ENCODE measurements around the gene DLK1.

Gene DLK1

DNA sequence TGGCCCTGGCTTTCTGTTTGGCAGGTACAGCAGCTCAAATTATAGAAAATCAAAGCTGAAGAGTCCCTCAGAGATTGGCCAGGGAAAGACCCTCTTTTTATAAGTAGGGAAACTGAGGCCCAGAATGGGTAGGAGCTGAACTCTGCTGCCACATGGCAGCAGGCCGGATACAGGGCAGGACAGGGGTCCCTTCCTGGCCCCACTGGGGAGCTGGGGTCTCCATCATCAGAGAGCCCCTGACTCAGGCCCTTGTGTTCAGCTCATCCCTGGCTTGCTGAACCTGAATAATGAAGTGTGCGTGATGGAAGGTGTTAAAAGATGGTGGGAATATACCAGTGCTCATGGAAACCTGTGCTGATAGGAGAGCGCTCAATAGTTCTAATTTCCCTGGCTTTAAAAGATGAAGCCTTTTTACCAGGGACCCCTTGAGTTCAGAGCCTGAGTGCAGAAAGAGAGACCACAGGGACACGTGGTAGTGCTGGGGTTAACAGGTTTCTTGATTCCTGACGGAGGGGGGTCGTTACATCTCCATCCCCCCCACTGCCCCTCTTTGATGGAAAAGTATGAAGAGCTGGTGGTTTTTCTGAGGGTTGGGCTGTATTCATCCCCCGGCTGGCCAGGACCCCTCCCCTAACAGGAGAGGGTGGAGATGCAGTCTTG is 4.4 kb downstream of the DLK1 start:
- no peak overlapping the region for H3K27ac ChIP-seq
- DNase-seq (ENCODE audit: low read depth, low spot score), result no peak

DNA sequence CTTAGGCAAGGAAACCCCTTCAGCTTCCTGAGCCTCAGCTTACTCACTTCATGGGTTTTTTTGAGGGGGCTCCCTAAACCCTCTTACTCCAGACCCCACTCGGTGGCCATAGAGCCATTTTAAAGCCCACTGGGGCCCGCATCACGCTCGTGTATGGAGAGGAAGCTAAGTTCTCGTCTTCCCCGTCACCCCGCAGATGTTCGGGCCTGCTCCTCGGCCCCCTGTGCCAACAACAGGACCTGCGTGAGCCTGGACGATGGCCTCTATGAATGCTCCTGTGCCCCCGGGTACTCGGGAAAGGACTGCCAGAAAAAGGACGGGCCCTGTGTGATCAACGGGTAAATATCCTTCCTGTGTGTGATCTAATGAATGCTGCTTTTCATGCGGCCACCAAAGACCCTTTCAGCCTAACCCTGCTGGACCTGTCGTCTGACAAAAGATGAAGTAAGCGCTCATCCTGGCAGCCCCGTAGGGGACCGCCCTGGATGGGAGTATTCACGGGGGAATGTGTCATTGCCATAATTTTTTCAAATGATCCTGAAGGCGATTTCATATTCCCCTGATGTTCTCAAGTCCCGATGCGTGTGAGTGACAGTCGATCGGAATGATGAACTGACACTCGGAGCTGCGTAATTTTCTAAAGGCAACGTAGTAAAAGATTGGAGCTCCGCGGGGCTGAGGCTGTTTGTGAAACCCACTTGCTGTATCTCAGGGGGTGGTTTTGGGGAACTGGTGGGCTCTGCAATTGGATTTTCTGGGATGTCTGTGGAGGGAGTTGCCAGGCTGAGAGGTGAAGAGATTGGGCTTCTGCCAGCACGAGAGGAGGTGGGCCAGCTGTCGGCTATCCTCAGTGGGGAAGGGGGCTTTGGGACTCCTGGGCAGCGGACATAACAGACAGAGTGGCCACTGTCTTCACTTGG is 5.4 kb downstream of the DLK1 start:
- no peak overlapping the region for H3K27ac ChIP-seq
- no peak for DNase-seq (ENCODE audit: low read depth, low spot score)

DNA sequence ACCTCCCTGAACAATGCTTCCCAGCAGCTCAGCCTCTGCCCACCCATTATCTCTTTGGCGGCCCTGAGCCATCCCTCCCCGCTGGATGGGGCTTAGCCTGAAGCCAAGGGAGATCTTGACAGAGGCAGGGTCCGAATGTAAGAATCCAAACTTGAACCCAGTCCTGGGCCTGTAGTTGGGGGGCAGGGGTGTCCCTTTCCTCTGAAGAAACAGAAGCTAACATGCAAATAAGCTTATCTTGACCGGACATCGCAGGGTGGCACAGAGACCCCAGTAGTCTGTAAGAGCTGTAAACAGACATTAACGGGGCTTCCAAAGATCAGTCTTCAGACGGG is 6.0 kb downstream of the DLK1 start:
- H3K27ac ChIP-seq, result no peak overlapping the region
- no peak for DNase-seq (ENCODE audit: low read depth, low spot score)

DNA sequence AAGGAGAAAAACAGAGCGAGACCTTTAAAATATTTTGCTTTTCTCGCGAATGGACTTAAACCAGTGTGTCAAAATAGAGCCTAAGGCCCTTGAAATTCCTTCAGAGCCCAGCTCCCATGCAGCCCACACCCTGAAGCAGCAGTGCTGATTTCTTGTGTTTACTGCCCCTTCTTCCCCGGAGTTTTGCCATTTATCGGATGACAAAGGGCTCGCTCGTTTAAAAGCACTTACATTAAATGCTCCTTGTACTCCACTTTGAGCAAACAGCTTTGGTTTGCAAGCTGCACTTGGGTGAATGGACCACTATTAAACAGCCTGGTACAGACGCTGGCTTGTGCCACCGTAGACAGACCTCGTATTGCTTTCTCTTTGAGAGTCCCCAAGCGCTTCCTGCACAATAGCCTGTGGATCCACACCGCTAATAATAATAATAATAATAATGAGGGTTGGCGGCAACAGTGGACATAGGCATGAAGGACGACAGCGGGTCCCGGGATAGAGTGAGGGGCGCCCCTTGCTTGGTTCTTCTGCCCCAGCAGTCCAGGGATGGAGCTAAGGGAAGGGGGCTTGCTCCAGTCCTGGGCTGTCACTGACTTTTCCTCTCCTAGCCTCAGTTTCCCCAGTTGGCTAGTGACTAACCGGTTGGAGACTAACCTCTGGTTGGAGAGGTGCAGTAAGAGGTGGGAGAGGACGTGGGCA is 6.6 kb downstream of the DLK1 start:
- no peak overlapping the region for H3K27ac ChIP-seq
- no peak for DNase-seq (ENCODE audit: low read depth, low spot score)

DNA sequence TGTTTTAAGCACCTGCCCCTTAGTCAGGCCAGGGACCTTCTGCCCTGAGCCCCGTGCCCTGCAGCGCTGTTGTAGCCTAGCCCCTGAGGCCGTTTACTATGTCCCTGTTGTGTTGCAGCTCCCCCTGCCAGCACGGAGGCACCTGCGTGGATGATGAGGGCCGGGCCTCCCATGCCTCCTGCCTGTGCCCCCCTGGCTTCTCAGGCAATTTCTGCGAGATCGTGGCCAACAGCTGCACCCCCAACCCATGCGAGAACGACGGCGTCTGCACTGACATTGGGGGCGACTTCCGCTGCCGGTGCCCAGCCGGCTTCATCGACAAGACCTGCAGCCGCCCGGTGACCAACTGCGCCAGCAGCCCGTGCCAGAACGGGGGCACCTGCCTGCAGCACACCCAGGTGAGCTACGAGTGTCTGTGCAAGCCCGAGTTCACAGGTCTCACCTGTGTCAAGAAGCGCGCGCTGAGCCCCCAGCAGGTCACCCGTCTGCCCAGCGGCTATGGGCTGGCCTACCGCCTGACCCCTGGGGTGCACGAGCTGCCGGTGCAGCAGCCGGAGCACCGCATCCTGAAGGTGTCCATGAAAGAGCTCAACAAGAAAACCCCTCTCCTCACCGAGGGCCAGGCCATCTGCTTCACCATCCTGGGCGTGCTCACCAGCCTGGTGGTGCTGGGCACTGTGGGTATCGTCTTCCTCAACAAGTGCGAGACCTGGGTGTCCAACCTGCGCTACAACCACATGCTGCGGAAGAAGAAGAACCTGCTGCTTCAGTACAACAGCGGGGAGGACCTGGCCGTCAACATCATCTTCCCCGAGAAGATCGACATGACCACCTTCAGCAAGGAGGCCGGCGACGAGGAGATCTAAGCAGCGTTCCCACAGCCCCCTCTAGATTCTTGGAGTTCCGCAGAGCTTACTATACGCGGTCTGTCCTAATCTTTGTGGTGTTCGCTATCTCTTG is 7.6 kb downstream of the DLK1 start:
- H3K27ac ChIP-seq, result no peak overlapping the region
- no peak for DNase-seq (ENCODE audit: low read depth, low spot score)

DNA sequence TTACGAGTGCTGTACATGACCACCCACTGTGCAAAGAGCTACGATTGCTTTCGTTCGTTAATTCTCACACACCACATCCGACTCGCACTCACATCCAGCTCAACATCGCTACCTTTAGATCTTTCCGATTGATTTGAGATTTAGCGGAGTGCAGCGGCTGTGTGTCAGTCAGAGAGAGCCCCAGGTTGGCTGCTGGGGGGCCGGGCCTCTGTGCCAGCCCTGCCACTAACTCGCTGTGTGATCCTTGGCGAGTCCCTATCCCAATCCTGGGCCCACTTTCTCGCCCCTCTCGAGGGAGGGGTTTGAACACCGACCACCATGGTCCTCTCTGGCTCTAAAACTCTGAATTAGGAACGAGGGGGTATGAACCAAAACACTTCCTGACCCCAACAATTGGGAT is 8.6 kb downstream of the DLK1 start:
- no peak overlapping the region for H3K27ac ChIP-seq
- DNase-seq (ENCODE audit: low read depth, low spot score), result no peak

DNA sequence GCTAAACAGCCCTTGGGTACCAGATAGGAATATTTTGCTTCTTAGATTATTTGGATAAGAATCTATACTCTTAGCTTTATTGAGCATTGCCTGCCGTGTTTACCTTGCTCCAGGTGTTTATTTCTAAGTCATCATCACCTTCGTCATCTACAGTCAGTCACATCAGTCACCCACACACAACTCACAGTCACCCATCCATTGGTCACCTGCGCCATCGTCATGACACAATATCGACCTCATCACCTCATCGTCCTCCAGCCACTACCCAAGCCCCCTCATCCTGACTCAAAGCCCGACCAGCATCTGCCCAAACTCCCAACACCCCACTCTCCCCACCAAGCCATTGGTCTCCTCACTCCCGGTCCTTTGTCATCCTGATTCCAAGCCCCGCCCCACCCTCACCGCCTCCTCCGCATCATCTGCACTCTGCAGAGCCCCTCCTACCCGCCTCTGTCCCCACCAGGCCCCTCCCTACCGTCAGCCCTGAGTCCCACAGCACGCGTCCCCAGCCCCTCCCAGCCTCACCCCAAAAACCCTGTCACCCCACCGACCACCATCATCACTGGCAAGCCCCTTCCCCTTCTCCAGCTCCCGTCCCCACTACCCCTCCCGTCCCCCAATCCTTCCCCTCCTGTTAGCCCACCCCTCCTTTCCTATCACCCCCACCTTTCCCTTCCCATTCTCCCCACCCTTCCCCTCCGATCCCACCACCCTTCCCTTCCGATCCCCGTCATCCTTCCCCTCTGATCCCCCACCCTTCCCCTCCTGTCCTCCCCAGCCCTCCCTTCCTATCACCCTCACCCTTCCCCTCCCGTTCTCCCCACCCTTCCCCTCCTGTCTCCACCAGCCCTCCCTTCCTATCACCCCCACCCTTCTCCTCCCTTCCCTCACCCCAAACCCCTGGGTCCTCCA is 9.8 kb downstream of the DLK1 start:
- DNase-seq (ENCODE audit: low read depth, low spot score), result no peak
- no peak overlapping the region for H3K27ac ChIP-seq

DNA sequence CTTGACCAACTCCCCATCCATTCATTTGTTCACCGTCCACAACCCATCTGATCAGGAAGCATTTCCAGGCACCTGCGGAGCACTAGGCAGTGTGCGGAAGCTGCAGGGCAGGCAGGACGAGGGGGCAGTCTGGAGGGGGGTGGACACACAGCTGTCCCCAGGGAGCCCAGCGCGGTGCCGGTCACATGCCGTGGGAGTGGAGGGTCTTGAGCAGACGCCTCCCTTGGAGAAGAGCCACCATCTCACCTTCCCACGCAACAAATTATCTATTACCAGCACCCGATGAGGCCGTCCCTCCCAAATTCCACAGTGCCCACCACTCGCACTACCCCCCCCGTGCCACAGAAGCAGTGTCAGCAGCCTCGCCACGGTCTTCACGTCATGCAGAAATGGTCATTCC is 10.8 kb downstream of the DLK1 start:
- no peak overlapping the region for H3K27ac ChIP-seq
- no peak for DNase-seq (ENCODE audit: low read depth, low spot score)

DNA sequence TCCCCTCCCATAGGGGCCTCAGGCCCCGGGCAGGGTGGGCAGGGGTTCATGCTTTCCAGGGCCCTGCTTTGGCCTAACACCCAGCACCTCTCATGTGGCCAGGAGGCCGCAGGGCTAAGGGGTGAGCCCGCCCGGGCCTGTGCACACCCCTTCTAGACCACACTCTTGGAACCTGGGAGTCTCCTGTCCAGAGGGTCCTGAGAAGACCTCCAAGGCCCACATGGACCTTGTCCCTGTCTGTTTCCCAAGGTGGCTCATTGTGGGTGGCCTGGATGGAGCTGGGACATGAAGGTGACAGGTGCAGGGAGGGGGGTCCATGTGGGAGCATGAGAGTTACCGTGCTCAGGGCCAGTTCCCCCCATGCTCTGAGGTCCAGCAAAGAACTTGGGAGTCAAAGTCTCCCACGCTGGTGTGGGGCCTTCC is 11.6 kb downstream of the DLK1 start:
- no peak overlapping the region for H3K27ac ChIP-seq
- no peak for DNase-seq (ENCODE audit: low read depth, low spot score)

DNA sequence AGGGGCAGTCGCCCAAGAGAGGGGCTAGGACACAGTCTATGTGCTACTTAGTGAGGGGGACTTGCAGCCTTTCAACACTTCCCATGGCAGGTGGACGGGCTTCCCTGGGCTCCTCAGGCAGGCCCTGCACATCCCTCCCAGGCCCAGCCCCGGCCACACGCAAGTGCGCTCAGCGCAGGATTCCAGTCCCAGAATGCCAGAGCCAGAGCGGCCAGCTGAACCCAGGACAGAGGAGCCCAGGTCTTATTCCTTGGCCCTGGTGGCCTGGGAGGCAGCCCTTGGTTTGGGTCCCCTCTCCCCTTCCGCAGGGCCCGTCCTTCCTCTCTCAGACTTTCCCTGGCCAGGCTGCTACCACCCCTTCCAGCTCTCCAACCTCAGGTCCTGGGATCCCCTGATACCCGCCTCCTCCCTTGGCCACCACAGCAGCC is 12.0 kb downstream of the DLK1 start:
- H3K27ac ChIP-seq, result no peak overlapping the region
- DNase-seq (ENCODE audit: low read depth, low spot score), result no peak

DNA sequence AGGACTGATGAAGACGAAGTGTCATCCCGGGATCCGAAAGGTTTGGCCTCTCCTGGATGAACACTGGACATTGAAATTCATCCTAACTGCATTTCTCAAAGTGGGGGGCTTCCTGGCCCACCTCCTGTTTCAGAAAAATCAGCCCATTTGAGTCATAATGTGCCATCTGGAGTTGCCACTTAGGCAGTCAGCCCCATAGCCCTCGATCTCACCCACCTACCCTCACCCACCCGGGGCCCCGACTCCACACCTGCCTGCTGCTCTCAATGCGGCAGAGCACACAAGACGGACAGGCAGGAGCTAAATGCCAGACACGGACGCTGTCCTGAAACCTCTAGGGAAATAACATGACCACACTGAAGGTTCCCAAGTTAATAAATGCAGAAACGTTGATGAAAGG is 12.6 kb downstream of the DLK1 start:
- no peak for DNase-seq (ENCODE audit: low read depth, low spot score)
- H3K27ac ChIP-seq, result no peak overlapping the region

DNA sequence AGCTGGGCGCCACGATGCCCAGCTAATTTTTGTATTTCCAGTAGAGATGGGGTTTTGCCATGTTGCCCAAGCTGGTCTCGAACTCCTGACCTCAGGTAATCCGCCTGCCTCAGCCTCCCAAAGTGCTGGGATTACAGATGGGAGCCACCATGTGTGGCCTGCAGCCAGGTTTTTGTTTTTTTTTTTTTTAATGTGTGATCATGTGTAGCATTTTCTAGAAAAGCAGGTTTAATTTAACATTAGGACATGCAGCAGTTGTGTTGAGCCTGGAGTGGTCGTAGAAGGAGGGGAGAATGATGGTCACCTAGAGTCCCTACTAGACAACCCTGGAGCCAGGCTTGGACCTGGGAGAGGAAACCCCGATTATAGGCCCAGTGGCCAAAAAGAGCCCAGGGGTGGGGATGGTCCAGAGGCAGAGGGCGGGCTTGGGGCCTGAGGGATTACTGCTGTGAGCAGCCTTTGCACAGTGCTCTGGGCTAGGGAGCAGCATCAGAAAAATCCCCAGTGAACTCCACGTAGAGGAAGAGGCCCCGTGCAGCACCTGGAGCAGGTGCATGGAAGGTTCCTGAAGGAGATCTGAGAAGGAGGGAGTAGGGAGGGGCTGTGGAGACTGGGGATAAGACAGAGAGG is 13.6 kb downstream of the DLK1 start:
- no peak for DNase-seq (ENCODE audit: low read depth, low spot score)
- H3K27ac ChIP-seq, result no peak overlapping the region

DNA sequence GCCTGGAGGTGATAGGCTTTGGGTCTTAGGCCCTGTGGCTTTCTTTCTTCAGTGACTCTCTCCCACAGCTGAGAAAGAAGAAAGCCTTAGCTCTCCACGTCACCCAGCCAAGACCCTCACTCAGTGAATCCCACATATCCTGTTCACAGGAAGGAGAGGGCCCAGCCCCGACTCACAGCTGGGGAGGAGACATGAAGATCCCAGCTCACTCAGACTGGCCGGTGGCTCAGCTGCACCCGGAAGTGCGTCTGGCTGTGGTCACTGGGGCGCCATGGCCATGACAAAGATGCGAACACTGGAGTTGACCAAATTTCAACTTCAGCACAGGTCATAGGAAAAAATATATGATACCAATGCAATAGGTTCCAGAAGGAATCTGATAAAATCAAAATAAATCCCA is 14.2 kb downstream of the DLK1 start:
- DNase-seq (ENCODE audit: low read depth, low spot score), result no peak
- H3K27ac ChIP-seq, result no peak overlapping the region

DNA sequence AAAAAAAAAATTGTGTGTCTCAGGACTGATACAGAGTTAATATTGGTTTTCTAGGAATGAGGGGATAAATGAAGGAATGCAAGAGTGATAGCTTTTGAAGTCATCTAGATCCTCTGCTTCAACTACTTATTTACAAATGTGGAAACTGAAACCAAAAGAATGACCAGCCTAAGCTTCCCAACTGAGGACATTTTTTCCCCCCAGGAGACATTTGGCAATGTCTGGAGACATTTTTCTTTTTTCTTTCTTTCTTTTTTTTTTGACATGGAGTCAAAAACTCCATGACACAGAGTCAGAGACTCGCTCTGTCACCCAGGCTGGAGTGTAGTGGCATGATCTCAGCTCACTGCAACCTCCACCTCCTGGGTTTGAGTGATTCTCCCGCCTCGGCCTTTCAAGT is 15.3 kb downstream of the DLK1 start:
- H3K27ac ChIP-seq, result no peak overlapping the region
- DNase-seq (ENCODE audit: low read depth, low spot score), result no peak

DNA sequence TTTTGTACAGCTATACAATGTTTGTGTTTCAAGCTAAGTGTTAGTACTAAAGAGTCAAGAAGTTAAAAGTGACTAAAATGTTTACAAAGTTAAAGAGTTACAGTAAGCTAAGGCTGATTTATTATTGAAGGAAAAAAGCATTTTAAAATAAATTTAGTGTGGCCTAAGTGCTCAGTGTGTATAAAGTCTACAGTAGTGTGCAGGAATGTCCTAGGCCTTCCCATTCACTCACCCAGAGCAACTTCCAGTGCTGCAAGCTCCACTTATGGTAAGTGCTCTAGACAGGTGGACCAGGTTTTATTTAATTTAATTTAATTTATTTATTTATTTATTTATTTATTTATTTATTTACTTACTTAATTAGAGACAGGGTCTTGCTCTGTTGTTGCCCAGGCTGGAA is 19.6 kb downstream of the DLK1 start:
- DNase-seq (ENCODE audit: low read depth, low spot score), result no peak
- H3K27ac ChIP-seq, result peak overlapping the region; percentile 79

DNA sequence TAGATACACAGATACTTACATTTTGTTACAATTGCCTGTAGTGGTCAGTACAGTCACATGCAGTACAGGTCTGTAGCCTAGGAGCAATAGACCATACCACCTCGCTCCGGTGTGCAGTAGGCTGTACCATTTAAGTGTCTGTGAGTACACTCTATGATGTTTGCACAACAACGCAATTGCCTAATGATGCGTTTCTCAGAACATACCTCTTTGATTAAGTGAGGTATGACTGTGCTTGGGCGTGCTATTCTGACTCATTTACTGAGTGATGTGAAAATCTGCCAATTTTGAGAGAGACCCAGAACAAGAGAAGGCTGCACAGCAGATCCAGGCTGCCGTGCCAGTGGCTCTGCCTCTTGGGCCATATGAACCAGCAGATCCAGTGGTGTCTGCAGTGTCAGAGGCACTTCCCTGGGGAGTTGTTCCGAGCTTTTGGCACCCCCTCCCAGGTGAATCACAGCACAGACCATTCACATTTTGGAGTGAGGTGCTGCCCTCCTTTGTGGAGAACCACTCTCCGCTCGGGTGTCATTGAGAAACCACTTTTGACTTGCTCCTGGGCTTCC is 20.4 kb downstream of the DLK1 start:
- peak overlapping the region; percentile 79 for H3K27ac ChIP-seq
- DNase-seq (ENCODE audit: low read depth, low spot score), result peak; percentile 97

DNA sequence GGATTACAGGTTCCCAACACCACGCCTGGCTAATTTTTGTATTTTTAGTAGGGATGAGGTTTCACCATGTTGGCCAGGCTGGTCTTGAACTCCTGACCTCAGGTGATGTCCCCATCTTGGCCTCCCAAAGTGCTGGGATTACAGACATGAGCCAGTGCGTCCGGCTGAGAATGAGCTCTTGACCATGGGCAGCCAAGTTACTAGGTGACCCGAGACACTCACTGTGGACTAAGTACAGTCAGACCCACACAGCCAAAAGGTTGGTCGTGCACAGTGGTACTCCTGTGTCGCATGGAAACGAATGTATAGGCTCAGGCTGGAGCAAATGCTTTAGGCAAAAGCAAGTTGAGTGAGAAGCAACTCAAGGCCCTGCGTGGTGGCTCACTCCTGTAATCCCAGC is 21.0 kb downstream of the DLK1 start:
- H3K27ac ChIP-seq, result peak overlapping the region; percentile 79
- no peak for DNase-seq (ENCODE audit: low read depth, low spot score)

DNA sequence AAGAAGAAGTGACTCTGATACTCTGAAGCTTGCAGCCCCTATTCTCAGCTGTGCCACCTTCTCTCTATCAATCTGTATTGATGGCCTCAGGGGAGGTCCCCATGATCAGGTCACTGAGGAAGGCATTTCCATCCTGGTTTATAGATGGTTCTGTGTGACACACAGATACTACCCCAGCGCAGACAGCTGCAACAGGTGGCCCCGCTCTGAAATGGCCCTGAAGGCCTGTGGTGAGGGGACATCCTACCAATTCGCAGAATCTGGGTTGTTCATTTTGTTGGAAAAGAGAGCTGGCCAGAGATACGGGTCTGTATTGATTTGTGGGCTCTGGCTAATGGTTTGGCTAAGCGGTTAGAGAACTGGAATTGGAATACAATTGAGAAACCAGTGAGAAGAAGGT is 21.7 kb downstream of the DLK1 start:
- no peak overlapping the region for H3K27ac ChIP-seq
- no peak for DNase-seq (ENCODE audit: low read depth, low spot score)
